Ishikawa (cell line): Measurements from ENCODE around the gene XRCC5.

Experiments used
- CEBPB ChIP-seq: IDR thresholded peaks from 2 replicates; pipeline ENCODE4 v1.6.1; 2012
- CREB1 ChIP-seq: IDR thresholded peaks from 2 replicates; pipeline ENCODE4 v1.6.1; 2012; ENCODE audit warnings: low read depth
- EGR1 ChIP-seq: IDR thresholded peaks from 2 replicates; pipeline ENCODE4 v1.6.1; 2012
- EP300 ChIP-seq: IDR thresholded peaks from 2 replicates; pipeline ENCODE4 v1.6.1; 2012; ENCODE audit warnings: borderline replicate concordance
- FOXM1 ChIP-seq: IDR thresholded peaks from 2 replicates; pipeline ENCODE4 v1.6.1; 2012; ENCODE audit warnings: low read depth, borderline replicate concordance
- MAX ChIP-seq: IDR thresholded peaks from 2 replicates; pipeline ENCODE4 v1.6.1; 2012
- NFIC ChIP-seq: IDR thresholded peaks from 2 replicates; pipeline ENCODE4 v1.6.1; 2012
- RAD21 ChIP-seq: IDR thresholded peaks from 2 replicates; pipeline ENCODE4 v1.6.1; 2012; ENCODE audit warnings: low read depth
- REST ChIP-seq: IDR thresholded peaks from 2 replicates; pipeline ENCODE4 v1.6.1; 2012; ENCODE audit warnings: low read depth, mild to moderate bottlenecking
- TAF1 ChIP-seq: IDR thresholded peaks from 2 replicates; pipeline ENCODE4 v1.6.1; 2012; ENCODE audit warnings: low read depth, mild to moderate bottlenecking
- TCF12 ChIP-seq: IDR thresholded peaks from 2 replicates; pipeline ENCODE4 v1.6.1; 2012; ENCODE audit warnings: low read depth
- TEAD4 ChIP-seq: IDR thresholded peaks from 2 replicates; pipeline ENCODE4 v1.6.1; 2012
- USF1 ChIP-seq: IDR thresholded peaks from 2 replicates; pipeline ENCODE4 v1.6.1; 2012
- YY1 ChIP-seq: IDR thresholded peaks from 2 replicates; pipeline ENCODE4 v1.6.1; 2012; ENCODE audit warnings: low read depth
- ZBTB7A ChIP-seq: IDR thresholded peaks from 2 replicates; pipeline ENCODE4 v1.6.1; 2012; ENCODE audit warnings: low read depth

Gene XRCC5

GRCh38 chr2:216194561-216194960 lies 85.4 kb downstream of the XRCC5 start:
- TF ChIP-seq FOXM1: no peak
- TF ChIP-seq EGR1: no peak
- TF ChIP-seq EP300: no peak
- no peak for TF ChIP-seq CEBPB
- no peak for TF ChIP-seq YY1
- no peak for TF ChIP-seq CREB1
- no peak for TF ChIP-seq TCF12

GRCh38 chr2:216195565-216196029 lies 86.4 kb downstream of the XRCC5 start:
- no peak for TF ChIP-seq REST
- TF ChIP-seq NFIC: no peak
- no peak for TF ChIP-seq EP300
- TF ChIP-seq ZBTB7A: no peak
- TF ChIP-seq EGR1: no peak
- TF ChIP-seq FOXM1: no peak
- no peak for TF ChIP-seq YY1
- TF ChIP-seq RAD21: no peak
- TF ChIP-seq TAF1: no peak
- no peak for TF ChIP-seq CREB1
- no peak for TF ChIP-seq MAX
- TF ChIP-seq TEAD4: no peak

DNA sequence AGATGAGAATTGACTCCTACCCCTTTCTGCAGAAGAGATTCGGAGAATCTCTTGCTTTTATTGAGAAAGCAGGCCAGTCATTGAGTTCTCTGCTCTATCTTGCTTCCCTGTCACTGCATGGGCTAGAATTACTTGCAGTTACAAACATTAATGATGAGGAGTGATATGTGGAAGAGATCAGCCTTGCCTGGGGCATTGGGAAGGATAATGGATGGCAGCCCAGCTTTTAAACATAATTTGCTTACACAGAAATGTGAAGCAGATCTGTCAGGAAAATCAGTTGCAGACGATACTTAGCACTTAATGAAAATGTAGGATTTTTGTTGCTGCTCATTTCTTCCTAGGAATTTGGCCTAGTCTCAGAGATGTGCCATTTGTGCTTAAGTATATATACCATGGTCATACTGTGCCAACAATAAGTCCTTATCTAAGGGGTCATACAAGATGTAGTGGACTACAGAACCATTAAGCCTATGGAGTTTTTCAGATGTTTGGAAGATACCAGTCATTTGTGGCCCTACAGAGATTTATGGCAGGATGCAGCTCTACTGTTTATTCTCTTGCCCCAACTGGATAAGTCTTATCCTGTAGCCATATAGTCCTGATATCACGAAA lies 92.7 kb downstream of the XRCC5 start:
- TF ChIP-seq MAX (no peak), FOXM1 (no peak), CEBPB (no peak), RAD21 (no peak), ZBTB7A (no peak), TAF1 (no peak), REST (no peak), TEAD4 (no peak), EP300 (no peak), YY1 (no peak), EGR1 (no peak), CREB1 (no peak), USF1 (no peak), TCF12 (no peak), NFIC (no peak)

- peak; percentile 9; the same call in 1 of the 2 replicates for TF ChIP-seq REST
- no peak for TF ChIP-seq NFIC
Measured at GRCh38 chr2:216202626-216203250, 93.6 kb downstream of the XRCC5 start.

DNA sequence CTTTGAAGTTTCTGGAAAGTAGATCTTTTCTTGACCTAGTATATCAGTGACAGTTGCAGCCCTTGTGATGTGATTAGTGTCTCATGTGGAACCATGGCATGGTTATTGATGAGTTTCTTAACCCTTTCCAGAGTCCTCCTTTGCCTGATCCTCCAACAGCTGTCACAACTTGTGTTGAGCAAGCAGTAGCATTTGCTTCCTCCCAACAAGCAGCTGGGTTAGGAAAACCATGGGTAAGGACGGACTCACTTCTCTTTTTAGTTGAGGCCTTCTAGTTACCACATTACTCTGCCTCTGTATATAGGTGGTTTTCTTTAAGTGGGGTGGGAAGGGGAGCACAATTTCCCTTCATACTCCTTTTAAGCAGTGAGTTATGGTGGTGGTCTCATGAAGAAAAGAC lies 96.3 kb downstream of the XRCC5 start:
- TF ChIP-seq RAD21 (no peak), MAX (no peak), EP300 (no peak), CREB1 (no peak), ZBTB7A (no peak), NFIC (no peak), EGR1 (no peak), USF1 (no peak), FOXM1 (no peak), YY1 (no peak), TEAD4 (no peak), TCF12 (no peak), REST (no peak), CEBPB (no peak), TAF1 (no peak)
